Ascending aorta (tissue), 2 donors: ENCODE measurements around the gene PRR19. TPM values are rescaled to one million over a fixed set of nuclear protein-coding genes. Genes with fewer than 3 reads are reported as not detected.

Source experiments
- DNase-seq, 2 donors: peaks; one replicate each; pipeline ENCODE4 v3.0.0-alpha.2; 2019; ENCODE audit warnings: low spot score in 2 of 2
- H3K27ac ChIP-seq, 2 donors: fragments of 200-600 bp; sonication (generic); one replicate each; pipeline ENCODE4 v1.5.1; 2016 to 2017; ENCODE audit warnings: mild to moderate bottlenecking in 1 of 2
- H3K27me3 ChIP-seq: fragments of 200-600 bp; sonication (generic); one replicate; pipeline ENCODE4 v1.5.1; 2017
- H3K36me3 ChIP-seq, 2 donors: fragments of 200-600 bp; sonication (generic); one replicate each; pipeline ENCODE4 v1.5.1; 2016
- H3K4me1 ChIP-seq, 2 donors: fragments of 200-600 bp; sonication (generic); one replicate each; pipeline ENCODE4 v1.5.1; 2016 to 2017; ENCODE audit warnings: mild to moderate bottlenecking in 1 of 2
- H3K4me3 ChIP-seq, 2 donors: fragments of 200-600 bp; sonication (generic); one replicate each; pipeline ENCODE4 v1.5.1; 2016 to 2017; ENCODE audit warnings: mild to moderate bottlenecking in 1 of 2
- H3K9me3 ChIP-seq, 2 donors: fragments of 200-600 bp; sonication (generic); one replicate each; pipeline ENCODE4 v1.5.1; 2016
- intact Hi-C: fragments of 100-400 bp; cut with DNase I; formaldehyde crosslinking; loops from one replicate; pipeline ENCODE4 v1.15.1; 2023
- total RNA-seq: library from RNA; depleted of rRNA; stranded (reverse); fragments of >200 nt; gene quantifications from one replicate; pipeline ENCODE4 v1.1.0, GENCODE V29; 2016
- TF ChIP-seq, protein P1 (sequence below), 3 experiments: fragments of 200-600 bp in 2 of 3; fragments of 450-650 bp in 1 of 3; sonication (generic) in 2 of 3; IDR thresholded peaks; one replicate each; pipeline ENCODE4 v1.5.1; 2016 to 2019; ENCODE audit warnings: antibody characterized with exemption in 3 of 3, mild to moderate bottlenecking in 1 of 3, moderate library complexity in 1 of 3

The PRR19 gene
- total RNA-seq, 1 donor from 2014 or later: not detected

DNA sequence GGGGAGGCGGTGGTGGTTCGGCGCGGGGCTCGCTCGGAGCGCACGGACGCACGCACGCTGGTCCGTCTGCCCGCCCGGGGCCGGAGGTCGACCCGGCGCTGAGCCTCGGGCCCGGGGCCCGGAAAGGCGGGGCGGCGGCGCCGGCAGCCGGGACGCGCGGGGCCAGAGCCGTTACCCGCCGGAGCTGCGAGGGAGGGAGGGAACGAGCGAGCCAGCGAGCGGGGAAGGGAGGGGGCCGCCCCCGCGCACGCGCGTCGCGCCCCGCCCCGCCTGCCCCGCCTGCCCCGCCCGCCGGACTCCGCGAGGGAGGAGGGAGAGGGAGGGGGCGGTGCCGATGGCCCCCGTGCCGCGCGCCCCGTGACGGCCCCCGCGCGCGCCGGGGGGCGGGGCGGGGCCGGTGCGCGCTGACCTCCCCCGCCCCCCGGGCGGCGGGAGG, 17.8 kb upstream of the PRR19 start:
- H3K4me3 ChIP-seq: peak overlapping the region; percentile 85 to 86
- TF ChIP-seq, protein P1, sequence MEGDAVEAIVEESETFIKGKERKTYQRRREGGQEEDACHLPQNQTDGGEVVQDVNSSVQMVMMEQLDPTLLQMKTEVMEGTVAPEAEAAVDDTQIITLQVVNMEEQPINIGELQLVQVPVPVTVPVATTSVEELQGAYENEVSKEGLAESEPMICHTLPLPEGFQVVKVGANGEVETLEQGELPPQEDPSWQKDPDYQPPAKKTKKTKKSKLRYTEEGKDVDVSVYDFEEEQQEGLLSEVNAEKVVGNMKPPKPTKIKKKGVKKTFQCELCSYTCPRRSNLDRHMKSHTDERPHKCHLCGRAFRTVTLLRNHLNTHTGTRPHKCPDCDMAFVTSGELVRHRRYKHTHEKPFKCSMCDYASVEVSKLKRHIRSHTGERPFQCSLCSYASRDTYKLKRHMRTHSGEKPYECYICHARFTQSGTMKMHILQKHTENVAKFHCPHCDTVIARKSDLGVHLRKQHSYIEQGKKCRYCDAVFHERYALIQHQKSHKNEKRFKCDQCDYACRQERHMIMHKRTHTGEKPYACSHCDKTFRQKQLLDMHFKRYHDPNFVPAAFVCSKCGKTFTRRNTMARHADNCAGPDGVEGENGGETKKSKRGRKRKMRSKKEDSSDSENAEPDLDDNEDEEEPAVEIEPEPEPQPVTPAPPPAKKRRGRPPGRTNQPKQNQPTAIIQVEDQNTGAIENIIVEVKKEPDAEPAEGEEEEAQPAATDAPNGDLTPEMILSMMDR (IDR thresholded peaks at IDR 0.05): no peak
- no peaks in the 10 kb centered on the region for H3K9me3 ChIP-seq
- intact Hi-C loops: loop anchor here (1.0 to 2.0 kb wide), 2 partner anchors 40 to 67 kb away; partner anchors contain the start of gene DEDD2
- H3K27me3 ChIP-seq: no peaks in the 10 kb centered on the region
- DNase-seq: peak in 1 of 2 donors; percentile 87
- peaks cover 21 to 23% of the 10 kb centered on the region in 2 donors for H3K36me3 ChIP-seq
- H3K4me1 ChIP-seq: peaks cover 39 to 55% of the 10 kb centered on the region in 2 donors
- H3K27ac ChIP-seq: peak overlapping the region; percentile 37 to 94

DNA sequence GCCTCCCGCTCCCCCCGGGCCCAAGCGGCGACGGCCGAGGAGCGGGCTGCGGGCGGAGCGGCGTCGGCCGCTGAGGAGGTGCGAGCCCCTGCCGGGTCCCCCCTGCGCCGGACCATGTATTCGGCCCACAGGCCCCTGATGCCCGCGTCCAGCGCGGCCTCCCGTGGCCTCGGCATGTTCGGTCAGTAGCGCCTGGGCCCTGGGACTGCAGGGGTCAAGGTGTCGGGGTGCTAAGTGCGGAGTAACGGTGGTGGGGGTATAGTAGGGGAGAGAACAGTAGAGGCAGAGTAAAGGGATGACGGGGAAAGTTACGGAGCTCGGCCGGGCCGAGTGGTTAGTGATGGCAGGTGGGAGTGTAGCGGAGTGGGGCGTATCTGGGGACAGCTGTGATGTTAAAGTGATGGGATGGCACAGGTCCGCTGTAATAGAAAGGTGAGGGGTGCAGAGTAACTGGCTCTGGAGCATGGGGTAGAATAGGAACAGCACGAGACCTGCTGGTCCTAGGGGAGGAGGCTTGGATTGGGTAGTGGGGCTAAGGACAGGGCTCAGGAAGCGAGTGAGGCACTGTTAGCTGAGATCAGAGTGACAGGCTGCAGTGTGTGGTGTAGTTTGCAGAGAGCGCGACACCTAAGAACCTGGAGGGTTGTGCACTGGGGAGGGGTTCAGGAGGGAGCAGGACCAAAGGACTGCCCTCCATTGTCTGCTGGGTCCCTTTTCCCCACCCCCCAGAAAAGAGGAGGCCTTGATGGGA, 17.2 kb upstream of the PRR19 start:
- DNase-seq: peak in 1 of 2 donors; percentile 68
- intact Hi-C loops: loop anchor here (1.0 to 2.0 kb wide), 2 partner anchors 40 to 68 kb away; partner anchors contain the start of gene DEDD2
- Histone ChIP-seq H3K4me1 (peaks cover 33 to 49% of the 10 kb centered on the region in 2 donors), H3K4me3 (peak overlapping the region; percentile 85), H3K36me3 (peaks cover 28 to 30% of the 10 kb centered on the region in 2 donors), H3K27me3 (no peaks in the 10 kb centered on the region), H3K27ac (peak overlapping the region; percentile 72 to 84), H3K9me3 (no peaks in the 10 kb centered on the region)
- TF ChIP-seq, protein P1 (IDR thresholded peaks at IDR 0.05): no peak

DNA sequence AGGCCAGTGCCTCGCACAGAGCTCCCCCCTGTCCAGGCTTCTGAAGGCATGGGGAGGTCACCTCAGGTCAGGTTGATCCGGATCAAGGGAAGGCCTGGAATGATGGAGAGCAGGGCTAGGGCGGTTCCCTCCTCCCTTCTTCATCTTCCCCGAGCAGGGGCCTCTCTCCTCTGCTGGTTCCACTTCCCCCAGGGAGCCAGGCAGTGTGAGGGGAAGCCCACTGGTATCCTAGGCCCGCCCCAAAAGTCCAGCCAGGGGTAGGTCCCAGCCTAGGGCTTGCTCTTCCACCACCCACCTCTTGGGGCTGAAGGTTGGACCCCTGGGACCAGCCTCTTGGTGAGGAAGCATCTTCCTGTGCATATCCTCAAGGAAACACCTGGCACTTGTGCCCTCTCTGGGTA, 16.4 kb upstream of the PRR19 start:
- intact Hi-C loops: loop anchor here (2.0 kb wide), 1 partner anchor 69 kb away; the partner anchor contains the start of gene DEDD2
- Histone ChIP-seq H3K4me3 (peak overlapping the region; percentile 85), H3K9me3 (no peaks in the 10 kb centered on the region), H3K36me3 (peaks cover 35 to 37% of the 10 kb centered on the region in 2 donors), H3K4me1 (peaks cover 33 to 49% of the 10 kb centered on the region in 2 donors), H3K27ac (peak overlapping the region; percentile 72 to 84), H3K27me3 (no peaks in the 10 kb centered on the region)
- TF ChIP-seq, protein P1 (IDR thresholded peaks at IDR 0.05): no peak
- DNase-seq: no peak

DNA sequence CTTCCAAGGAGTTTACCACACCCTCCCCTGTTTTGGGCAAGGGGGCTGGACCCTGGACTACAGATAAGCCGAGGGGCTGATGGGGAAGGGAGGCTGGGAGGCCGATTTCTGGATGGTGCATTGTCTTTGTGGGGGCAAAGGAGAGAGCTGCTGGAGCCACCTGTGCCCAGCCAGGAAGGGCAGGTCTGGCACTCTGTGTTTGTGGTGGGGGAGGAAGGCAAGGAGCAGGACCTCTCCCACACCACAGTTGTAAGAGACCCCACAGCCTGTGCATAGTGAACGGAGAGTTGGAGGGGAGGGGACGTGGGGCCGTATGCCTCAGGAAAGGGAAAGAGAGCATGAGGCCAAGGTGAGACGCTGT, 16.0 kb upstream of the PRR19 start:
- intact Hi-C loops: loop anchor here (2.0 kb wide), 1 partner anchor 69 kb away; the partner anchor contains the start of gene DEDD2
- no peaks in the 10 kb centered on the region for H3K9me3 ChIP-seq
- DNase-seq: no peak
- no peaks in the 10 kb centered on the region for H3K27me3 ChIP-seq
- peak overlapping the region; percentile 72 to 84 for H3K27ac ChIP-seq
- peaks cover 40 to 42% of the 10 kb centered on the region in 2 donors for H3K36me3 ChIP-seq
- TF ChIP-seq, protein P1 (IDR thresholded peaks at IDR 0.05): no peak
- H3K4me1 ChIP-seq: peaks cover 33 to 49% of the 10 kb centered on the region in 2 donors
- H3K4me3 ChIP-seq: peak overlapping the region; percentile 85

DNA sequence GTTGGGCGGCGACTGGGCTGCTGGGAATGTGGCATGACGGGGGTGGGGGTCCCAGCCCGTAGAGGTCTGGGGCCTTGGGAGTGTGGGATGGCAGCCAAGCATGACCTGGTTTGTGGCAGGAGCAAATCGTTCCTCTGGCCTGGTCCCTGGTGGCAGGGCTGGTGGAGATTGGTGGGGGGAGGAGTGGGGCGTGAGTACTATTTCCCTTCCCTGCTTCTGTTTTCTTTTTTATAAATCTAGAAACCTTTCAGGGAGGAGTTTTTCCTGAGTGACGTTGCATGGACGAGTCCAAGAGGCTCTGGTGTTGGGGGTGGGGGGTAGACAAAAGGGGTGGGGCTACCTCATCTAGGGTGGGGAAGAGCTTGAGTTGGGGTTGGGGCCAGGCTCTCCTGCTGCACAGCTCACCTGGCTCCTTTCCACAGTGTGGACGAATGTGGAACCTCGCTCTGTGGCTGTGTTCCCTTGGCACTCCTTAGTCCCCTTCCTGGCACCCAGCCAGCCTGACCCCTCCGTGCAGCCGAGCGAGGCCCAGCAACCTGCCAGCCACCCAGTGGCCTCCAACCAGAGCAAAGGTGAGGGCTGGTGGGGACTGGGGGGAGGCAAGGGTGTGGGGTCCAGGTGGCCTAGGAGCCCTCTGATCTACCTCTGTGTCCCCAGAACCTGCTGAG, 15.4 kb upstream of the PRR19 start:
- intact Hi-C loops: no loop called here
- Histone ChIP-seq H3K4me3 (peak overlapping the region; percentile 85), H3K27me3 (no peaks in the 10 kb centered on the region), H3K27ac (peak overlapping the region; percentile 72 to 84), H3K4me1 (peaks cover 33 to 44% of the 10 kb centered on the region in 2 donors), H3K36me3 (peaks cover 45 to 47% of the 10 kb centered on the region in 2 donors), H3K9me3 (no peaks in the 10 kb centered on the region)
- TF ChIP-seq, protein P1 (IDR thresholded peaks at IDR 0.05): no peak
- DNase-seq: peak in 1 of 2 donors; percentile 80
